Anterior cingulate cortex (tissue), 58 donors: ENCODE measurements around the gene TMEM8B.

Experiments used
- DNase-seq, 58 donors: peaks; one replicate each; lab custom pipeline; 2025; lab: John Stamatoyannopoulos, UW

The TMEM8B gene, protein sequence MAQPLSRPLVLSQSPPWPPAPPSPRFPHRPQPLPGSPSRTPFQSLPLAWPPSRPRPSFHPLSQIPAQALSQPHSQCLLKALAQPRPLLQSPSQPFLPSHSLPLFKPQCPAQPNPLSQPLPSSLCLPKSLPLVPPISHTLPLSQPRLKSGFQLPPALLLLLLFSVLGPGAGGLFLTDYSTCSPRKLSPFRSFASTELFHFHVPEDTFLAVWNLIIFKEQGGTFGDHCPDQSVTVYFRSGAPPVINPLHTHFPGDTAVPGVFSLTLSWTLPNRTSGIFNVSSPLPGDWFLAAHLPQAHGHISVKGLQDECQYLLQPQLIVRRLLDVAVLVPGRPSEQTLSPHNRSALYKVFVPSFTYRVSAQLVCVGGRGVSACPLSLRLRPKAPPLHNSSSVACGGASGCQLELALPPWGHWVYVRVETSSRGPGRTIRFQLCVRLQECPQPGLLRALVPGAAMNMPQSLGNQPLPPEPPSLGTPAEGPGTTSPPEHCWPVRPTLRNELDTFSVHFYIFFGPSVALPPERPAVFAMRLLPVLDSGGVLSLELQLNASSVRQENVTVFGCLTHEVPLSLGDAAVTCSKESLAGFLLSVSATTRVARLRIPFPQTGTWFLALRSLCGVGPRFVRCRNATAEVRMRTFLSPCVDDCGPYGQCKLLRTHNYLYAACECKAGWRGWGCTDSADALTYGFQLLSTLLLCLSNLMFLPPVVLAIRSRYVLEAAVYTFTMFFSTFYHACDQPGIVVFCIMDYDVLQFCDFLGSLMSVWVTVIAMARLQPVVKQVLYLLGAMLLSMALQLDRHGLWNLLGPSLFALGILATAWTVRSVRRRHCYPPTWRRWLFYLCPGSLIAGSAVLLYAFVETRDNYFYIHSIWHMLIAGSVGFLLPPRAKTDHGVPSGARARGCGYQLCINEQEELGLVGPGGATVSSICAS

DNA sequence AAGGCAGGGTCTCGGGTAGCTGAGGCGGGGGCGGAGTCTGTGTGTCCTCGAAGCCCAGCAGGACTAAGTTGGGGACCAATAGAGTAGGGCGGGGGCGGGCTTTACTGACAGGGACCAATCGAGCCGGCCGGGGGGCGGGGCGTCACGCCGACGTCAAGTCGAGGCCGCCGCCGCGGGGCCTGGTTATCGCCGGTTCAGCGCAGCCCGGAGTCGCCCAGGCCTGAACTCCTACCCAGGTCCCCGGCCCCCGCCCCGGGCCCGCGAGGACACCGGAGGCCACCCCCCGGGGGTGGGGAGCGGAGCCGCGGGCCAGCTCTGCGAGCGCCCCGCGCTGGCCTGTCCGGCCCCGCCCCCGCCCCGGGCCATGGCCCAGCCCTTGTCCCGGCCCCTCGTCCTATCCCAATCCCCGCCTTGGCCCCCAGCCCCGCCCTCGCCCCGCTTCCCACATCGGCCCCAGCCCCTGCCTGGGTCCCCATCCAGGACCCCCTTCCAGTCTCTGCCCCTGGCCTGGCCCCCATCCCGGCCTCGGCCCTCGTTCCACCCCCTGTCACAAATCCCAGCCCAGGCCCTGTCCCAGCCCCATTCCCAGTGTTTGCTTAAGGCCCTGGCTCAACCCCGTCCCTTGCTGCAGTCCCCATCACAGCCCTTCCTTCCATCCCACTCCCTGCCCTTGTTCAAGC, at the start of gene TMEM8B:
Gene TMEM8B, plus strand, starts transcription at position 145 of the 680 bp plus-strand sequence. Its CDS starts 220 bp downstream, at position 365.
- DNase-seq = peak; percentile 29 to 98 (median 90)

- no peak for DNase-seq
These were observed 48.0 kb upstream of the TMEM8B start for GRCh38 chr9:35781066-35781465.

DNA sequence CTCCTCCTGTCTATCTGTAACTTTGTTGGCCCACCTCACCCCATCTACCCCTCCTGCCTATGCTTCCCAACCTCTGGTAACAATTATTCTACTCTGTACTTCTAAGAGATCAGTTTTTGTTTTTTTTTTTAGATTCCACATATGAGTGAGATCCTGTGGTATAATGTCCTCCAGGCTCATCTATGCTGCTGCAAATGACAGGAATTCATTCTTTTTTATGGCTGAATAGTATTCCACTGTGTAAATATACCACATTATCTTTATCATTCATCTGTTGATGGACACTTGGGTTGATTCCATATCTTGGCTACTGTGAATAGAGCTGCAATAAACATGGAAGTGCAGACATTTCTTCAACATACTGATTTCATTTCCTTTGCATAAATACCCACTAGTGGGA, 45.6 kb upstream of the TMEM8B start:
- no peak for DNase-seq

GRCh38 chr9:35789541-35789940, 39.5 kb upstream of the TMEM8B start:
- DNase-seq = no peak

DNA sequence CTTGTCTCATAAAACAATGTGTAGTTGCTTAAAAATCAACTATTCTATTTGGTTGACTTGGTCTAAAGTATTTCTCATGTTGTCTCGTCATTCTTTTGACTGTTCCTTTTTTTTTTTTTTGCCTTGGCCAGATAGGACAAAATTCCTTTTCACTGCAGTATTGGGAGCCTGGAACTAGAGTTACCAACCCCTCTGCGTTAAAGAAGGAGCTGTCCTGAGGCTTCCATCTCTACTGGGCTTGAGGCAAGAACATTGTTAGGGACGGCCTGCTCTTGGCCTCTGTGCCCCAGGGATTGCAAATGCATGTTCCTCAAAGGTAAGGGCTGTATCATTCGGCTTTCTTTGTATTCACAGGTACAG, 39.0 kb upstream of the TMEM8B start:
- no peak for DNase-seq

DNA sequence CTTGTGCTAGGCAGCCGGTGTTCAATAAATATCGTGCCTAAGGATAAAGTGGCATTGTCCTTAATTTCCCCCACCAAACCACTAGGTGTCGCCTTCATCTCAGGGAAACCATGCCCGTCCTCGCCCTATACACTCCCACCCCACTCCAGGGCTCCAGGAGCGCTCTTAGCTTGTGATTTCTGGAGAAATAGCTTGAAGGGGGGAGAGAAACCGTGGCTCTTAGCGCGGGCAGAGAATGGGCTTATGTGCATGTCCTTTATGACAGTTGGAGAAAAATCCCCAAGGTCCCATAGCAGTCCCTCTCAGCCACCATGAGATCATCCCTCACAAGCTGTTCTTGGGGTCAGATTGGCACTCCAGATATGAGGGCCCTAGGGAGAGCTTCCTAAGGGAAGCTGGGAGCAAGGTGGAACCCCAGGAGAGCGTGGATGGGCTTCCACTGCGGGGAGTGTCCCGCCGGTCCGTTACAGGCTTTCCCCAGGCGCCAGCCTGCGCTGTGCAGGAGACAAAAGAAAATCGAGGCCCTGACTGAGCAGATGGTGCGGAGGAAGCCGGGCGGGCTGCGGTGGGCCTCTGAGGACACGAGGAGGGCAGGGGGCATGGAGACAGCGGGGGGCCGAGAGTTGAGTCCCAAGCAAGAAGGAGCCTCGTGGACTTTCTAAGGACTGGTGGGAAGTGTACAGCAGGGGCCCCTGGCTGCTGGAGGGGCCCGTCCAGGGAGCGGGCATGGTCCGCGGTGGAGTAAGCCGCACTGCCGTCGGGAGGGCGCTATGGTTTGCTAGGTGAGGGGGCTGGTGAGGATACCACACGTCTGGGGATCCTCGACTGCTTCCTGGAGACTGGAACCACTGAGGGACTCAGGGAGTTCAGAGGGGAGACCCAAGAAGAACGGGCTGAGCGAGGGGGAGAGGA, 38.4 kb upstream of the TMEM8B start:
- peak in 49 of 58 donors; percentile 9 to 79 (median 47) for DNase-seq

GRCh38 chr9:35791297-35791921, 37.6 kb upstream of the TMEM8B start, which contains the start of gene NPR2:
Gene NPR2 (plus strand): TSS chr9:35791591. CDS start chr9:35792409, 818 bp downstream.
- peak in 8 of 58 donors; percentile 6 to 39 (median 22) for DNase-seq

DNA sequence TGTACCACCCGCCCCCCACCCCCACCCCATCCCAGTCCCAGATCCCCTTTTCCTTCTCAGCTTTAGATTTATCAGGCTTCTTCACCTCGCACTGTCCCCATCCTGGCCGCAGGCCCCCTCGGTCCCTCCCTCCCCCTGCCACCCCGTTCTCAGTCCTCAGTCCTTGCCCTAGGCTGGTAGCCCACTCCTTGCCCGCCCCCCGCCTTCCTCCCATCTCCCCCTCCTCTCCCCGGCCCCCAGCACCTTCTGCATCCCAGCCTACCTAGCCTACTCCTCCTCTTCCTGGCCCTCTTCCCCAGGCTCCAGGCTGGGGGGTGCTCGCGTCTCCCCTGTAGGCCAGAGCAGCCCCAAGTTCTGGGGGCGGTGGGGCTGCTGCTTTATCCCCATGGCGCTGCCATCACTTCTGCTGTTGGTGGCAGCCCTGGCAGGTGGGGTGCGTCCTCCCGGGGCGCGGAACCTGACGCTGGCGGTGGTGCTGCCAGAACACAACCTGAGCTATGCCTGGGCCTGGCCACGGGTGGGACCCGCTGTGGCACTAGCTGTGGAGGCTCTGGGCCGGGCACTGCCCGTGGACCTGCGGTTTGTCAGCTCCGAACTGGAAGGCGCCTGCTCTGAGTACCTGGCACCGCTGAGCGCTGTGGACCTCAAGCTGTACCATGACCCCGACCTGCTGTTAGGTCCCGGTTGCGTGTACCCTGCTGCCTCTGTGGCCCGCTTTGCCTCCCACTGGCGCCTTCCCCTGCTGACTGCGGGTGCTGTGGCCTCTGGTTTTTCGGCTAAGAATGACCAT, 36.8 kb upstream of the TMEM8B start:
- no peak for DNase-seq

- no peak for DNase-seq
These were observed 36.2 kb upstream of the TMEM8B start for GRCh38 chr9:35792826-35793225.

DNA sequence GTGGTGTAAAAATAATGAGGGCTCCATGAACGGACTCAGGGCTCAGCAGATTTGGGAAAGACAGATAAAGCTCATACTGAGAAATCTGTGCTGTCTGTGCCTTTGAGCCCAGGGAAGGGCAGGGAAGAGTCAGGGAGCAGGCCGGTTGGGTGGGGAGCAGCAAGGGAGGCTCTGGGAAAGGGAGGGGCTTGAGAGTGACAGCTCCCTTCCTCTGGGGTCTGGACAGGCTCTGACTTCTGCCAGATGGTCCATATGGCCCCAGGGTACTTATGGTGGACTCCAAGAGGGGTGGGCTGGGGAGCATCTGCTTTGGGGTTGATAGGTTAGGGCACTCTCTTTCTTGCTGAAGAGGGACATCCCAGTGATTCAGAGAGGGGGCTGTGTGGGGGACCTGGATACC, 35.6 kb upstream of the TMEM8B start:
- no peak for DNase-seq

GRCh38 chr9:35795695-35796094, 33.3 kb upstream of the TMEM8B start:
- no peak for DNase-seq

DNA sequence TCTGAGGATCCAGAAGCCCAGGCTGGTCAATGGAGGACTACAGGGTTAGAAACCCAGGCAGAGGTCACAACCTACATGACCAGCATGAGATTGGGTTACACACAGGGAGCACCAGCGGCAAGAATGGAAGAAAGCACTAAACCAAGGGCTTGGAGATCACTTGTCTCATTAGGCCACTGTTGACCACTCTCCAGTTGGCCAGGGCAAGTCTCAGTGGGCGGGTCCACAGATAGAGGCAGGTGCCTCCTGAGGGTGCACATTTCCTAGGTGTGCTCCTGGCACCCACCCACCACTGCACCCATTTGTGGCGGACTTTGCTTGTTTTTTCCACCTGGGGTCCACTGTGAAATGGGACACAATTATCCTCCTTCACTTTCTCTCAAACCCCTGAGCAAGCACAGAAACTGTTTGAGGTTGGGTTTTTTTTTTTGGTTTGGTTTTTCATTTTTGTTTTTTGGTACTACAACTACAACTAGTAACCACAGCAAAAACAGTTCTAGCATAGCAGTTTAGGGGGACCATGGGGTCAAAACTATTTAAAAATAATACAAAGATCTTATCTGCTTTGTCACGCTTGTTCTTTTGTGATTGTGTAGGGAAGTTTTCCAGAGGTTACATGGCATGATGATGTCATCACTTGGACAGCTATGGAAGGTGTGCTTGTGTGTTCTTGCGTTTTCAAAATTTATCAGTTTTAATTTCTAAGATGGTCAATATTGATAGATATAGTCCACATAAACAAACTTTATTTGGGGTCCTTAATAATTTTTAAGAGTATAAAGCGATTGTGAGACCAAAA, 31.5 kb upstream of the TMEM8B start:
- no peak for DNase-seq

- DNase-seq = no peak
These were observed 30.2 kb upstream of the TMEM8B start for GRCh38 chr9:35798658-35799374.

DNA sequence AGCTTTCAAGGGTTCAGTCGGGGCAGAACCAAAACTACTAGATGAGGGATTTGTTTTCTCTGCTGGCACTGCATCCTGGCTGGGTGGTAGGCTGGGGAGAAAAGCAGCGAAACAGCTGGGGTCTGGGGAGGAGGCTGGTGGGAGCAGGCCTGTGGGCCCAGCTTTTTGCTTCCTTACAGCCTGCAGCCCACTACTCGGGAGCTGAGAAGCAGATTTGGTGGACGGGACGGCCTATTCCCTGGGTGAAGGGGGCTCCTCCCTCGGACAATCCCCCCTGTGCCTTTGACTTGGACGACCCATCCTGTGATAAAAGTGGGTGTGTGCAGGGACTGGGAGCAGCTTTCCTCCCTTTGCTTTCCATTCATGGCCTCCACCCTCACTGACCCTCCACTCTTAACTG, 28.5 kb upstream of the TMEM8B start:
- no peak for DNase-seq

DNA sequence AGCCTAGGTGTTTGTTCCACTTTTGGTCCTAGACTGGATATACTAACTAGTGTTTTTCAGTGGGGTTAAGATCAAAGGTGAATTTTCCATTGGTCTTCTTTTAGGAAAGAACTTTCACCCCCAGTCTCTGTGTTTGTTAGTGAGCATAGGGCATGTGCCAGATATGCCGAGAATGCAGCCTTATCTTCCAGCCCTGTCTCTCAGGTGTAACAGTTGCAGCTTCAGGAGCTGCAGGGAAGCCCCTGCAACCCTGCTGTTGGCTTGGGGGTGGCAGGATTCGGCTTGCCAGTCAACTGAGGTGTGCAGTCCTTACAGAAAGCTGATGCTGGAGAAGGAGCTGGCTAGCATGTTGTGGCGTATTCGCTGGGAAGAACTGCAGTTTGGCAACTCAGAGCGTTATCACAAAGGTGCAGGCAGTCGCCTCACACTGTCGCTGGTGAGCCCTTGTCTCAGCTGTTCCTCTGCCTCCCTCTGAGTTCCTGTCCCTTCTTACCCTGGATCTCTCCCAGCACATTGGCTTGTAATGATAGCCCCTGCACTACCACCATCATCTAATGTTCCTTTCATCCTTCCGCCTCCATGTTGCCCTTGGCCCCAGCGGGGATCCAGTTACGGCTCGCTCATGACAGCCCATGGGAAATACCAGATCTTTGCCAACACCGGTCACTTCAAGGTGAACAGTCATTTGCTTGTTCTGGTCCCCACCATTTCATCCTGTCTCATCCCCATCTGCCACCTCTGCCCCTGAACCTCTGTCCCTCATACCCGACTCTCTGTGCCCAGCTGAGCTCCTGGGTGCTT, 27.5 kb upstream of the TMEM8B start:
- no peak for DNase-seq

- no peak for DNase-seq
These were observed 22.9 kb upstream of the TMEM8B start for GRCh38 chr9:35806101-35806500.
